Ascending aorta (tissue), 2 donors: Measurements from ENCODE around the gene FADS6. TPM values are rescaled to one million over a fixed set of nuclear protein-coding genes. Genes with fewer than 3 reads are reported as not detected.

ENCODE experiments used
- DNase-seq, 2 donors: peaks; one replicate each; pipeline ENCODE4 v3.0.0-alpha.2; 2019; ENCODE audit warnings: low spot score in 2 of 2
- H3K27ac ChIP-seq, 2 donors: fragments of 200-600 bp; sonication (generic); one replicate each; pipeline ENCODE4 v1.5.1; 2016 to 2017; ENCODE audit warnings: mild to moderate bottlenecking in 1 of 2
- H3K27me3 ChIP-seq: fragments of 200-600 bp; sonication (generic); one replicate; pipeline ENCODE4 v1.5.1; 2017
- H3K36me3 ChIP-seq, 2 donors: fragments of 200-600 bp; sonication (generic); one replicate each; pipeline ENCODE4 v1.5.1; 2016
- H3K4me1 ChIP-seq, 2 donors: fragments of 200-600 bp; sonication (generic); one replicate each; pipeline ENCODE4 v1.5.1; 2016 to 2017; ENCODE audit warnings: mild to moderate bottlenecking in 1 of 2
- H3K4me3 ChIP-seq, 2 donors: fragments of 200-600 bp; sonication (generic); one replicate each; pipeline ENCODE4 v1.5.1; 2016 to 2017; ENCODE audit warnings: mild to moderate bottlenecking in 1 of 2
- H3K9me3 ChIP-seq, 2 donors: fragments of 200-600 bp; sonication (generic); one replicate each; pipeline ENCODE4 v1.5.1; 2016
- intact Hi-C: fragments of 100-400 bp; cut with DNase I; formaldehyde crosslinking; loops from one replicate; pipeline ENCODE4 v1.15.1; 2023
- total RNA-seq: library from RNA; depleted of rRNA; stranded (reverse); fragments of >200 nt; gene quantifications from one replicate; pipeline ENCODE4 v1.1.0, GENCODE V29; 2016
- TF ChIP-seq, protein P1 (sequence below), 3 experiments: fragments of 200-600 bp in 2 of 3; fragments of 450-650 bp in 1 of 3; sonication (generic) in 2 of 3; IDR thresholded peaks; one replicate each; pipeline ENCODE4 v1.5.1; 2016 to 2019; ENCODE audit warnings: antibody characterized with exemption in 3 of 3, mild to moderate bottlenecking in 1 of 3, moderate library complexity in 1 of 3

The FADS6 gene
- total RNA-seq, 1 donor from 2014 or later = not detected

DNA sequence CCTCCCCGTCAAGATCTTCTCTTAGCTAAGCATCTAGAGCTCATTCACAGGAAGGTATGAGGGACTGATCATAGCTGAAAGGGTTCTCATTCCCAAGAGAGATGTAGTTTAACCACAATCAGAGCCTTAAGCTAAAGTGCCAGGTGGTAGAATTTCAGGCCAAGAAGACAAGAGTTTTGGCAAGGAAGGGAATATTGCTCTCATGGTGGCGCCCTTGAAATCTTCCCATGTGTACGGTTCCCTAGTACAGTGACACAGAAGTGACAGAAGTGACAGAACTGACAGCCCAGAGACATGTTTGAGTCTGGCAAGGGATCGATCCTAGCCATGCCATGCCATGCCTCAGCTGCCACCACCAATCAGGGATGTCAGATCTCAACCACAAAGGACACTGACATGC, 36.2 kb downstream of the FADS6 start:
- Histone ChIP-seq H3K27ac (no peak overlapping the region), H3K36me3 (no peaks in the 10 kb centered on the region), H3K27me3 (peaks cover 17% of the 10 kb centered on the region), H3K4me1 (peaks cover 8 to 15% of the 10 kb centered on the region in 2 donors), H3K4me3 (no peak overlapping the region), H3K9me3 (no peaks in the 10 kb centered on the region)
- intact Hi-C loops = no loop called here
- TF ChIP-seq, protein P1, sequence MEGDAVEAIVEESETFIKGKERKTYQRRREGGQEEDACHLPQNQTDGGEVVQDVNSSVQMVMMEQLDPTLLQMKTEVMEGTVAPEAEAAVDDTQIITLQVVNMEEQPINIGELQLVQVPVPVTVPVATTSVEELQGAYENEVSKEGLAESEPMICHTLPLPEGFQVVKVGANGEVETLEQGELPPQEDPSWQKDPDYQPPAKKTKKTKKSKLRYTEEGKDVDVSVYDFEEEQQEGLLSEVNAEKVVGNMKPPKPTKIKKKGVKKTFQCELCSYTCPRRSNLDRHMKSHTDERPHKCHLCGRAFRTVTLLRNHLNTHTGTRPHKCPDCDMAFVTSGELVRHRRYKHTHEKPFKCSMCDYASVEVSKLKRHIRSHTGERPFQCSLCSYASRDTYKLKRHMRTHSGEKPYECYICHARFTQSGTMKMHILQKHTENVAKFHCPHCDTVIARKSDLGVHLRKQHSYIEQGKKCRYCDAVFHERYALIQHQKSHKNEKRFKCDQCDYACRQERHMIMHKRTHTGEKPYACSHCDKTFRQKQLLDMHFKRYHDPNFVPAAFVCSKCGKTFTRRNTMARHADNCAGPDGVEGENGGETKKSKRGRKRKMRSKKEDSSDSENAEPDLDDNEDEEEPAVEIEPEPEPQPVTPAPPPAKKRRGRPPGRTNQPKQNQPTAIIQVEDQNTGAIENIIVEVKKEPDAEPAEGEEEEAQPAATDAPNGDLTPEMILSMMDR (IDR thresholded peaks at IDR 0.05) = no peak
- no peak for DNase-seq

DNA sequence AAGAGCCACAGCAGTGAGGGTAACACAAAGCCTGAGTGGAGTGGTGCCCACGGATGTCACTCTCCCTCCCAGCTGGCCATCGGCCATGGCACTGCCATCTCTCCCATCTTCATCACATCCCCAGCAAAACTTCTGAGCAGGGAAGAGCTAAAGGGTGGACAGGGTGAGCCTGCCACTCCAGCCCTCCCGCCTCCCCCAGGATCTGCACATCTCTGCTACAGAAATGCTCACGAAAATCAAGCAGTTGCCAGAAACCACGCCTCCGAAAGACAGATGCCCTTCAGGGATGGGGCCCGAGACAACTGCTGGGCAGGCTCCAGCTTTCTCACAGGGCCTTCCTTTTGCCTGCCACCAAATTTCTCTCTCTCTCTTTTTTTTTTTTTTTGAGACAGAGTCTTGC, 37.3 kb downstream of the FADS6 start:
- Histone ChIP-seq H3K9me3 (no peaks in the 10 kb centered on the region), H3K27ac (no peak overlapping the region), H3K4me1 (peaks cover 3 to 9% of the 10 kb centered on the region in 2 donors), H3K27me3 (peaks cover 25% of the 10 kb centered on the region), H3K4me3 (no peak overlapping the region), H3K36me3 (no peaks in the 10 kb centered on the region)
- no peak for DNase-seq
- intact Hi-C loops = no loop called here
- TF ChIP-seq, protein P1 (IDR thresholded peaks at IDR 0.05) = no peak

DNA sequence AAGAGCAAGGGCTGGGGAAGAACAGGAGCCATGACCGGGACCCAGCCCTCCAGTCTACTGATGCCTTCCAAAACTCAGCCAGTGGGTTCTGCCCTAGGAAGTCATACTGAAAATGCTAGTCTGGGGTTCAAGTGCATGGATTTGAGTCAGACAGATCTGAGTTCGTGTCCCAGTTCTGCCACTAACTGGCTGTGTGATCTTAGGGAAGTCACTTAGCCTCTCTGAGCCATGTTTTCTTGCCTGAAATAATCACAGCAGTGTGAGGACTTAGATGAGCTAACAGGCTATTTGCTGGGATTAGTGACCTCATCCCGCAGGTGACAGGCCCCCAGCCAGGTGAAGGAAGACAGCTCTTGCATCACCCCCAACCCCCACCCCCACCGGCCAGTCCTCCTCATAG, 38.1 kb downstream of the FADS6 start:
- Histone ChIP-seq H3K9me3 (no peaks in the 10 kb centered on the region), H3K27ac (no peak overlapping the region), H3K4me3 (no peak overlapping the region), H3K27me3 (peaks cover 25% of the 10 kb centered on the region), H3K36me3 (no peaks in the 10 kb centered on the region), H3K4me1 (peaks cover 0 to 3% of the 10 kb centered on the region in 2 donors)
- TF ChIP-seq, protein P1 (IDR thresholded peaks at IDR 0.05) = no peak
- no peak for DNase-seq
- intact Hi-C loops = no loop called here

DNA sequence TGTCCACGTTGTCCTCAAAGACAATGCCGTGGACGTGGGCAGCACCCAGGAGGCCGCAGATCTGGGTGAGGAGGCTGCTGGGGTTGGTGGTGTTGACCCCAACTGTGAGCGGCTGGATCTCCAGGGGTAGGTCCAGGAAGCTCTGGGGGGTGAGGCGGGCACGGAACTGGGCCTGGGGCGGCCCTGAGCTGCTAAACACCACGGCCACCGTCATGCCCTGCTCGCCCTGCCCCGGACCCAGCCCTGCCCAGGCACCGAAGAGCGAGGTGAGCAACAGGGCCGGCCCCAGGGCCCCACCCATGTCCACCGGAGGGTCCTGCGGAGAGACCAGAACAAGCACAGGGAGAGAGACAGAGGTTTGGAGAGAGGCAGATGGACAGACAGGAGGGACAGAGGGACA, 38.6 kb downstream of the FADS6 start:
- TF ChIP-seq, protein P1 (IDR thresholded peaks at IDR 0.05) = no peak
- Histone ChIP-seq H3K4me3 (no peak overlapping the region), H3K36me3 (no peaks in the 10 kb centered on the region), H3K4me1 (peaks cover 0 to 3% of the 10 kb centered on the region in 2 donors), H3K27me3 (peaks cover 21% of the 10 kb centered on the region), H3K9me3 (no peaks in the 10 kb centered on the region), H3K27ac (no peak overlapping the region)
- no peak for DNase-seq
- intact Hi-C loops = no loop called here

DNA sequence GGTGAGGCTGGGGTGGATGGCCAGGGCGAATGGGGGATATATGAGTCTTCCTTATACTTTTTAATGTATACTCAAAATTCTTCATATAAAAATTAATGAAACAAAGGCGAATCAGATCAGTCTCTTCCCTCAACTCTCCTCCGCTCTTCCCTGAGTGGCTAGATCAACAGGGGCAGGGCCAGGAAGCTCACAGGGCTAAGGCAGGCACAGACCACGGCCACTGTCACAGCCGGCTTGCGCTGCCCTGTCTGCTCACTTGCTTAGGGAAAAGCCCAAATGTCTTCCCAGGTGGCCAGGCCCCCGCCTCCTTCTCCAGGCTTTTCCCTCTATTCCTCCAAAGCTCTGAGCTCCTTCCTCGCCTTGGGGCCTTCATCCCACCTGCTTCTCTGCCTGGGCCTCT, 39.8 kb downstream of the FADS6 start:
- Histone ChIP-seq H3K4me3 (no peak overlapping the region), H3K27ac (no peak overlapping the region), H3K9me3 (no peaks in the 10 kb centered on the region), H3K36me3 (no peaks in the 10 kb centered on the region), H3K27me3 (peaks cover 13% of the 10 kb centered on the region), H3K4me1 (no peaks in the 10 kb centered on the region)
- intact Hi-C loops = no loop called here
- no peak for DNase-seq
- TF ChIP-seq, protein P1 (IDR thresholded peaks at IDR 0.05) = no peak

DNA sequence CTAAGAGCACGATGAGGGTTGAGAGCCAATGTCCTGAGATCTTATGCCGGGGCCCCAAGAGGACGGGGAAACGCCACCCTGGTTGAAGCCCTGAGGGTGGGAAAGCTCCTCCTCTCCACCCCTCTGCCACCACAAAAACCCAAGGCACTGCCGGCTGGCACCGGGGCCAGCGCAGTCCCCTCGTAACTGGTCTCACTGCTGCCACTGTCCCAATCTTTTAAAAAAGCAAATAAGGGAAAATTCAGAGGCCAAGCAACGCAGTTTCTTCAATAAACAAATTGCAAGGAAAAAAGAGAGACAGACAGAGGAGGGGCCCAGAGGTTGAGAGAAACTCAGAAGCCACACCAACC, 40.4 kb downstream of the FADS6 start:
- Histone ChIP-seq H3K36me3 (no peaks in the 10 kb centered on the region), H3K4me3 (no peak overlapping the region), H3K27ac (no peak overlapping the region), H3K27me3 (peaks cover 13% of the 10 kb centered on the region), H3K9me3 (no peaks in the 10 kb centered on the region), H3K4me1 (no peaks in the 10 kb centered on the region)
- no peak for DNase-seq
- TF ChIP-seq, protein P1 (IDR thresholded peaks at IDR 0.05) = no peak
- intact Hi-C loops = no loop called here
